HTERT RPE-1 (cell line): ENCODE data around the gene PLOD1.
"Not testable (repeated sequence)": the region's sequence is repeated elsewhere in the genome, so short reads cannot be mapped to it uniquely, and the experiment has no call there.

Source experiments
- in situ Hi-C: fragments of 300-500 bp; cut with MboI; formaldehyde crosslinking; loops from 4 replicates; pipeline ENCODE4 v1.14.3; 2020; ENCODE audit warnings: low sequenced_read_pairs

Gene PLOD1

GRCh38 chr1:11912000-11912399, 22.5 kb upstream of the PLOD1 start:
- in situ Hi-C loops, result no loop called here

- in situ Hi-C loops, result not testable (repeated sequence)
Observed at GRCh38 chr1:11912482-11913216, 21.9 kb upstream of the PLOD1 start.

GRCh38 chr1:11913291-11913690, 21.2 kb upstream of the PLOD1 start:
- in situ Hi-C loops, result no loop called here

DNA sequence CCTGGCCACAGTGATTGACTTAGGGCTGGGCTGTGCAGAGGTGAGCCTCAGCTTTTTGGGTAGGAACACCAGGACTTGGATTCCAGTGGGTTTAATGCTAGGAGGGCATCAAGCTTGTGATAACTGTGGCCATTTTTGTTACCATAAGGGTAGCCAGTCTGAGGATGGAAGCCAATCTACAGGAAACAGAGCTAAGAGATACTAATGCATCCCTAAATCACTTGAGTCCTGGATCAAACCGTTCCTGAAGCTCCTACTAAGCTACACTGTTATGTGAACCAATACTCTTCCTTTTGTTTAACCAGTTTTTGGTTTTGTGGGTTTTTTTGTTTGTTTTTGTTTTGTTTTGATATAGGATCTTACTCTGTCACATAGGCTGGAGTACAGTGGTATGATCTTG, 20.5 kb upstream of the PLOD1 start:
- in situ Hi-C loops, result no loop called here

GRCh38 chr1:11918799-11919519, 15.6 kb upstream of the PLOD1 start:
- in situ Hi-C loops, result no loop called here

DNA sequence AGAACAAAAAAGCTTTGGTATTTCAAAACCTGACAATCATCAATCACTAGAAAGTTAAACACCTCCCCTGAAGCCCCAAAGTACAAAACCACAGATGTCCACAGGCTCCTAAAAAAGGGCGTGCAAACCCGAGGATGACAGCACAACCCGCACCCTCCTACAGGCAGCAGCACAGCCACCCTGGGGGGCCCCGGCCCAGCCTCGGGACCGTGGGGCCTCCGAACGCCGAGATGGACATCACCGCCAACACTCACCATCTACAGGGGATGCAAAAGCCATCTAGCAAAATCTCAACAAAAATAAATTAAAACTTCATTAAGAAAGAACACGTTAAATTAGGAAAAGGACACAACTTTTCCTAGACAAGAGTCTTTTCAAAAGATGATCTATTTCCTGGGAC, 14.9 kb upstream of the PLOD1 start:
- in situ Hi-C loops, result no loop called here

GRCh38 chr1:11920239-11920903, 14.1 kb upstream of the PLOD1 start:
- in situ Hi-C loops, result no loop called here

DNA sequence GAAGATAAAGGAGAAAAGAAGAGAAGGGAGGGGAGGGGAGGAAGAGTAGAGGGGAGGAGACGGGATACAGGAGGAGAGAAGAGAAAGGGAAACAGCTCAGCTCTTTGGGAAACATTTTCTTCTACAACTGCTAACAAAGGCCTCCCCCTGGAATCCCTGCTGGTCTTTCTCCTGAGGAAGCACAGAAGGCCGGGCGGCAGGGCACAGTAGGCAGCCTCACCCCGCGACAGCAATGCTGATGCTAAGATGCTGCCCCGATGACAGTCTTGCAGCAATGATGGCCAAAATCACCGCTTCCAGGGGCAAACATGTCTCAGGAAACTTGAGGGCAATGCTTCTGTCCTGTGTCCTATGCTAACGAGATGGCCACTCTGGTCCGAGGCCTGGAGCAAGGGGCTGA, 13.5 kb upstream of the PLOD1 start:
- in situ Hi-C loops, result no loop called here

DNA sequence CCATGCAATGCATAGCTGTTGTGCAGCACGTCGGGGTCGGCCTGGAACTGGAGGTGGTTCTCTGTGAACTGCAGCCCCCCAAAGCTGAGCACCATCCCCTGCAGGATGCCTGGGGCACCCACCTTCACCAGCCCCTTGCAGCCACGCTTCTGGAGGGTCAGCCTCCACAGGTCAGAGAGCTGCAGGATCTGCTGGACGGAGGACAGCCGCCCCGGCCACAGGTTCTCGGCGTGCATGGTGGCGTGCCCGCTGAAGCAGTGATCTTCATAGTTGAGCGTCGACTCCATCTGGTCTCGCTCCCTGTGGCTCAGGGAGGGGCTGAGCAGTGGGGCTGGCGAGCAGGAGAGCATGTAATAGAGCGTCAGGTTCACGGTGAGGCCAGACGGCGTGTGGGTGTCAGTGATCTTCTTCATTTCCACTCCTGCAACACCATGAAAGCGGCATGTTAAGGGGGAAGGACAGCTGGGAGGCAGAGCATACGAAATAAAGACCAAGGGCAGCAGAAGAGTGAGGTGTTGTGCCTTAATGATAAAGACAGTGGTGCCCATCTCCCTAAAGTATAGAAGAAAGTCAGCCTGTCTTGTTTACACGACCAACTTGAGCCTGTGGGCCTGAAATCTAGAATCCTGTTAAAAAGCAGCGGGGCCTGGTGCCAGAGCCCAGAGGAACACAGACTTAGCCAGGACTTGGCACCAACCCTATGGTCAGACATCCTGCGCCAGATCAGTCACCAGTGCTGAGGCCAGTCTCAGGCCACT, 11.3 kb upstream of the PLOD1 start:
- in situ Hi-C loops, result no loop called here

- in situ Hi-C loops, result no loop called here
Observed at GRCh38 chr1:11923827-11924113, 10.7 kb upstream of the PLOD1 start.

GRCh38 chr1:11924334-11925195, 10.0 kb upstream of the PLOD1 start:
- in situ Hi-C loops, result no loop called here

DNA sequence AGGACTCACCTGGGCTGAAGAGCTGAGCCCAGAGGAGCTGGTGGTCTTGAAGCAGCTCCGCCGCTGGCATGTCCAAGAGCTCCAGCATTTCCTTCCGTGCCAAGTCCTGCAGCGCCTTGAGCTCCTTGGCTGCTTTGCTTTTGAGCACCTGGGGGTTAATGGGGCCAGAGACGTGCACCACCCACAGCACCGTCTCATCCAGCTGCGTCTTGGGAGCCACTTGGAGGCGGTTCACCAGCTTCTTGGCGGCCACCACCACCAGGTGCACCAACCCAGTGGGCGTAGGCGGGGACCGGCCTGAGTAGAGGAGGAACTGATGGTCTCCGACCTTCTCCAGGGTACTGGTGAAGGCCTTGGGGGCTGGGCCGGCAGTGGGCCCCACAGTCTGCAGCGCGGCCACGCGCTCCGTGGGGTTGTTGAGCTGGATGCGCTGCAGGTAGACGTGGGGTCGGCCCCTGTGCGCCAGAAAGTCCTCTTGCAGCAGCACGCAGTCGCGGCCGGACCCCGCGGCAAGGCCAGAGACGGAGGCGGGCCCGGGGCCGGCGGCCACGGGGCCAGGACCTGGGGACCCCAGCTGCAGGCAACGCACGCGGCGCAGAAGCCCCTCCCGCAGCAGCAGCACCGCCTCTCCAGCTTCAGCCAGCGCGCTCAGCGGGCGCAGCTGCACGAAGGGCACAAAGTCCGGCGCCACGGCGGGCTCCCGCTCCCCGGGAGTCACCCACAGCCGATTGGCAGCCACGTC, 9.2 kb upstream of the PLOD1 start:
- in situ Hi-C loops, result not testable (repeated sequence)

DNA sequence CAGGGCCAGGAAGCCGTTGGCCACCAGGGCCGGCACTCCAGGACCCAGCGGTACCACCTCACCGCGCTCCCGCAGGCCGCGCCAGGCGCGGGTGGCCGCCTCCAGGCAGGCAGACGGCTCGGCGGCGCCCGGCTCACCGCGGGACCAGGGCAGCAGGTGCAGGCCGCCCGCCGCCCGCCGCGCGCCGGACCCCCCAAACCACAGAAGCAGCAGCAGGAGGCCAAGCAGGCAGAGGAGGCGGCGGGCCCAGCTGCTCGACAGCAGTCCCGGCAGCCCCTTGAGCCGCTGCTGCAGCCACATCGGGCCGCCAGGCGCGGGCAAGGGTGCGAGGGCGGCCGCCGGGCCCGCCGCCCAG, 8.6 kb upstream of the PLOD1 start:
- in situ Hi-C loops, result no loop called here

DNA sequence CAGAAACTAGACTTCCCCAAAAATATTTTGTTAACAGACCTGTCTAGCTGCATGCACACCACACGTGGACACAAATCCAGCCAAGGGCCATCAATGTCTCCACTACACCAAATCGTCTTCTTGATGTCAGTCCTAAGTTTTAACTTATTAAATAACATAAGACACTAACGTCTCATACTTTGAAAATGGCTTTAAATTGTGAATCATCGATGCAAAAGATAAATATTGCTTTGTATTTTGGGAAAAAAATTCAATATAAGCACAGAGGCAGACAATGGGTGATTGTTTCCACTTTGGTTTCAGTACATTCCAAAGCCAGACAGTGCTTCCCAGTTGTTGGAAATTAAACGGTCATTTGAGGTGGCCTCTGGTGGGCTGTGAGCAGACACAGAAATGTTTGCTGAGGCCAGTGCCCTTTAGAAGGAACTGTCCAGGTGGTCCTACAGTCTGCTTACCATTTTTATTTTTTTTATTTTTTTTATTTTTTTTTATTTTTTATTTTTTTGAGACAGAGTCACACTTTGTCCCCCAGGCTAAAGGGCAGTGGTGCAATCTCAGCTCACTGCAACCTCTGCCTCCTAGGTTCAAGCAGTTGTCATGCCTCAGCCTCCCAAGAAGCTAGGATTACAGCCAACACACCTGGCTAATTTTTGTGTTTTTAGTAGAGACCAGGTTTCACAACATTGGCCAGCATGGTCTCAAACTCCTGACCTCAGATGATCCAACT, 6.5 kb upstream of the PLOD1 start:
- in situ Hi-C loops, result no loop called here

DNA sequence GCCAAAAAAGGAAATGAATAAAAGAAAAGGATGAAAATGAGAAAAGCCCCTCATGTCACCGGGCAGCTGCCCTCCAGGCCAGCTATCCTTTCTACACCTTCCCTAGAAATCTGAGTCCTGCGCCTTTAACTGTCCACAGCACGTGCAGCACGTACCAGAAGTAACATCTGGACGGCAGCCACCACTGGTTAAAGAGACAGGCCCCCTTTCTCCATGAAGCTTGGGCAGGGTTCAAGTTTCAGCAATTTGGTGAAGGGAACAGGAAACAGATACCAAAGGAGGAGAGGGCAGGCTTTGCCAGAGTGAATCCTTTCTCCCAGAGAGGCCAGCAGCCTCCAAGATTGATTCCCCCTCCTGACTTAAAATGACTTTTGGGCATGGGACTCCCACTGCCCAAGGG, 4.7 kb upstream of the PLOD1 start:
- in situ Hi-C loops, result no loop called here

DNA sequence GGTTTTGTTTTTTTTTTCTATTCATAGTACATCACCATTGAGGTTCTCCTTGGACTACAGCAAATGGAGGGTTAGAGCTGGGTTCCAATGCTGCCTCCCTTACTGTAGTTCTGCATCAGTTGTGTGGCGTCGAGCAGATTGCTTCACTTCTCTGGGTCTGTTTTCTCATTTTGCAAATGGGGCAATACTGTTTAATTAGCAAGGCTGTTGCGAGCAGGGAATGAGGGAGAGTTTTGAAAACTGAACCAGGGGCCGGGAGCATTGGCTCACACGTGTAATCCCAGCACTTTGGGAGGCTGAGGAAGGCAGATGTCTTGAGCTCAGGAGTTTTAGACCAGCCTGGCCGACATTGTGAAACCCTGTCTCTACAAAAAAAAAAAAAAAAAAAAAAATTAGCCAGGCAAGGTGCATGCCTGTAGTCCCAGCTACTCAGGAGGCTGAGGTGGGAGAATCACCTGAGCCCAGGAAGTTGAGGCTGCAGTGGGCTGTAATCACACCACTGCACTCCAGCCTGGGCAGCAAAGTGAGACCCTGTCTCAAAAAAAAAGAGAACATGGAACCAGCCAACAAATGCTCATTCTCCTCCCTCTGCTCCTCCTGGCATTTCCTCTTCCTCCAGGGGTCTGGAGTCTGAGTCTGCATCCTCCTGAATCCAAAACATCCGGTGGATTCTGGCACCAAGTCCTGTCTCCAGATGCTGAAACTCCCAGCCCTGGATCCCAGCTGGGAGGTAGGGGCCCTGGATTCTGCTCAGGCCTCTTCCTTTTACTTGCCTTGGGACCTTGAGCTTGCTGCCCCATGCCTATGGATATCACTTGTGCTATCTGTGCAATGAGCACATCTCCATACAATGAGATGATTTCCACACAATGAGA, 3.7 kb upstream of the PLOD1 start:
- in situ Hi-C loops, result no loop called here

DNA sequence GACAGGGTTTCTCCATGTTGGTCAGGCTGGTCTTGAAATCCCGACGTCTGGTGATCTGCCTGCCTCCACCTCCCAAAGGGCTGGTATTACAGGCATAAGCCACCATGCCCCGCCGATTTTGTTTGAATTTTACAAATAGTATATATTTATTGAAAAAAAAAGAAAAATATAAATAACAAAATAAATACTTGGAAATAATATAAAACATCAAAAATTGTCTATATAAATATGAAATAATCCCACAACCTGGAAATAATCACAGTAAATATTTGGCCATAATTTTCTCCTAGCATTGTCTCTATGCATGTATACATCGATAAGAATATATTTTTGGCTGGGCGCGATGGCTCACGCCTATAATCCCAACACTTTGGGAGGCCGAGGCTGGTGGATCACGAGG, 2.7 kb upstream of the PLOD1 start:
- in situ Hi-C loops, result no loop called here

DNA sequence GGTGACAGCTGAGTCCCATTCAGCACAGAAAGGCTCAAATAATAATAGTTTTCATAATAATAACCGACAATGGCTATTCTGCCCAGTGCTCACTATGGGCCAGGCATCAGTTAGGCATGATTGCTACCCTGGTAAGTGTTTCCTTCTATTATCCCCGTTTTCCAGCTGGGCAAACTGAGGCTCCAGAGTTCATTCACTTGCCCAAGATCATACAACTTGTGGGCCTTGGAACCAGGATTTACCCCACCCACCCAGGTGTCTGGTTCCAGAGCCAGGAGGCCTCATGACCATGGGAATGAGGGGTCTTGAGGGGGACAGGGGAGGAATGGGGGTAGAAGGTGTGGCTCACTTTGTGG, 518 bp downstream of the PLOD1 start:
- in situ Hi-C loops, result no loop called here

- in situ Hi-C loops, result not testable (repeated sequence)
Observed at GRCh38 chr1:11935733-11936132, 1.2 kb downstream of the PLOD1 start.
